Esophagus squamous epithelium (tissue), 5 donors: ENCODE measurements around the gene MSANTD1. TPM values are rescaled to one million over a fixed set of nuclear protein-coding genes. Genes with fewer than 3 reads are reported as not detected.

Experiments
- DNase-seq: peaks from one replicate; lab custom pipeline; 2025; lab: John Stamatoyannopoulos, UW
- H3K27ac ChIP-seq, 4 donors: fragments of 200-600 bp; sonication (generic); one replicate each; pipeline ENCODE4 v1.5.1; 2016 to 2019; ENCODE audit warnings: mild to moderate bottlenecking in 1 of 4
- H3K27me3 ChIP-seq, 4 donors: fragments of 200-600 bp; sonication (generic); 1 replicate in 3 of 4; 2 replicates in 1 of 4; pipeline versions ENCODE4 v1.5.1 to v1.6.0; 2017 to 2021; ENCODE audit warnings: antibody characterized with exemption in 1 of 4
- H3K36me3 ChIP-seq, 3 donors: fragments of 200-600 bp; sonication (generic); one replicate each; pipeline ENCODE4 v1.5.1; 2016 to 2019
- H3K4me1 ChIP-seq, 3 donors: fragments of 200-600 bp; sonication (generic); one replicate each; pipeline ENCODE4 v1.5.1; 2017 to 2019
- H3K4me3 ChIP-seq, 4 donors: fragments of 200-600 bp; sonication (generic); 1 replicate in 3 of 4; 2 replicates in 1 of 4; pipeline ENCODE4 v1.5.1; 2016 to 2019; ENCODE audit warnings: mild to moderate bottlenecking in 2 of 4, moderate library complexity in 1 of 4
- H3K9me3 ChIP-seq, 3 donors: fragments of 200-600 bp; sonication (generic); one replicate each; pipeline ENCODE4 v1.5.1; 2016 to 2019
- CTCF ChIP-seq, 6 experiments: fragments of 450-650 bp in 4 of 6; fragments of 200-600 bp in 2 of 6; sonication (generic) in 2 of 6; IDR thresholded peaks; one replicate each; pipeline ENCODE4 v1.5.1; 2016 to 2019; ENCODE audit warnings: antibody characterized with exemption in 6 of 6, mild to moderate bottlenecking in 4 of 6, moderate library complexity in 4 of 6
- POLR2A ChIP-seq, 4 donors: fragments of 450-650 bp; IDR thresholded peaks; one replicate each; pipeline ENCODE4 v1.6.1; 2017; ENCODE audit warnings: antibody characterized with exemption in 4 of 4, mild to moderate bottlenecking in 4 of 4, moderate library complexity in 3 of 4
- WGBS, 2 donors: methylation state at CpG; one replicate each; pipeline ENCODE4 v1.1.5; 2018; 5-methylcytosine and 5-hydroxymethylcytosine counted together
- intact Hi-C: fragments of 100-400 bp; cut with DNase I; formaldehyde crosslinking; loops from one replicate; pipeline ENCODE4 v1.15.0; 2022
- total RNA-seq, 4 donors: library from RNA; depleted of rRNA; stranded (reverse); fragments of >200 nt; gene quantifications; one replicate each; pipeline ENCODE4 v1.1.0, GENCODE V29; 2016
- donor health status: DM: yes; HTN: yes; CAD: no.

The MSANTD1 gene
- total RNA-seq, 4 donors from 2014 or later, result 0.15 to 0.95 (median 0.18) TPM; not detected in 1

GRCh38 chr4:3235581-3235980, 13.4 kb upstream of the MSANTD1 start:
- Histone ChIP-seq H3K4me1 (no peaks in the 10 kb centered on the region), H3K36me3 (peaks cover 30 to 100% (median 37%) of the 10 kb centered on the region in 3 donors), H3K4me3 (no peak overlapping the region), H3K27ac (no peak overlapping the region), H3K9me3 (no peaks in the 10 kb centered on the region), H3K27me3 (no peaks in the 10 kb centered on the region)
- intact Hi-C loops, result no loop called here
- TF ChIP-seq POLR2A (IDR thresholded peaks at IDR 0.05) (no peak), CTCF (IDR thresholded peaks at IDR 0.05) (no peak)
- no peak for DNase-seq
- 93 to 94% methylated on average over 6 of the region's 11 CpGs for WGBS, 2 donors

DNA sequence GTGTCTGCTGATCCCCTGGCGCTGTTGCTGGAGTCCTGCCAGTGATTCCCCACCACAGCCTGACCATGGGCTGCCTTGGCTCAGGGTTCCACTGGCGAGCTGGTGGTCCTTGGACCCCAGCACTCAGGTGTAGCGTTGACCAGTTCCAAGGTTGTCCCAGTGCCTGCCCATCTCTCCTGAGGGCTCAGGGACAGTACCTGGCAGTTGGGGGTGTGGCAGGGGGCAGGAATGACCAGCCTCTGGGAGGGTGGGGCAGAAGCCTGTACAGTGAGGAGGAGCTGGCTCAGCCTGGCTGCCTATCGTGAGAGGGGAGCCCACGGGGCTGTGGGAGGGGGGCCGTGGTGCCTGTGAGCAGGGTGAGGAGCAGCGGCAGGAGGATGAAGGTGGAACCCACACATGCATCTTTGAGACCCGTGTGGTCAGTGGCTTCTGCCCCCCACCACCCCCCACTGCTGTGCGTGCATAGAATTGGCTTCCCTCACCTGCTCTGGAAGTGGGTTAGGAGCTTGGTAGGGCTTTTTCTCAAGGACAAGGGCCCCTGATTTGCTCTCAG, 12.6 kb upstream of the MSANTD1 start:
- Histone ChIP-seq H3K36me3 (peaks cover 24 to 100% (median 29%) of the 10 kb centered on the region in 3 donors), H3K4me1 (peaks cover 0 to 4% (median 0%) of the 10 kb centered on the region in 3 donors), H3K9me3 (no peaks in the 10 kb centered on the region), H3K27me3 (no peaks in the 10 kb centered on the region), H3K4me3 (no peak overlapping the region), H3K27ac (no peak overlapping the region)
- WGBS, 2 donors, result 92% methylated on average over 2 of the region's 9 CpGs; no CpG with 5 or more reads in 1 of the 2 donors
- intact Hi-C loops, result no loop called here
- no peak for DNase-seq
- TF ChIP-seq POLR2A (IDR thresholded peaks at IDR 0.05) (no peak), CTCF (IDR thresholded peaks at IDR 0.05) (no peak)

DNA sequence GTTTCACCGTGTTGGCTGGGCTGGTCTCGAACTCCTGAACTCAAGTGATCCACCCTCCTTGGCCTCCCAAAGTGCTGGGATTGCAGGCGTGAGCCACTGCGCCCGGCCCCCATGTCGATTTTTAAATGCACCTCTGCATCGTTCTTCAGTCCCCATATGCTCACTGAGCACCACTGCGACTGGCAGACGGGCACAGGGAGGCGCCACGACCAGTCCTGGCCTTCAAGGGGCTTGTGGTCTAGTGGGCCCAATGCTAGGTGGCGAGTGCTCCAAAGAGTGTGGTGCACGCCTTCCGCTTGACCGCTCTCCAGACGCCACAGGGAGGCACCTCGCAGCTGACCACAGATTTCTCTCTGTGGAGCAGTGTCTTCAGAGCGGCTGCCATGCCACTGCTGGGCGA, 11.7 kb upstream of the MSANTD1 start:
- Histone ChIP-seq H3K27me3 (no peaks in the 10 kb centered on the region), H3K27ac (no peak overlapping the region), H3K9me3 (no peaks in the 10 kb centered on the region), H3K36me3 (peaks cover 22 to 100% (median 27%) of the 10 kb centered on the region in 3 donors), H3K4me1 (peaks cover 0 to 8% (median 0%) of the 10 kb centered on the region in 3 donors), H3K4me3 (no peak overlapping the region)
- DNase-seq, result no peak
- TF ChIP-seq CTCF (IDR thresholded peaks at IDR 0.05) (no peak), POLR2A (IDR thresholded peaks at IDR 0.05) (no peak)
- intact Hi-C loops, result no loop called here
- WGBS, 2 donors, result 85 to 92% methylated on average over 2 to 13 of the region's 19 CpGs

GRCh38 chr4:3237712-3238560, 11.0 kb upstream of the MSANTD1 start:
- no peaks in the 10 kb centered on the region for H3K27me3 ChIP-seq
- whole genome bisulfite sequencing, 2 donors, result 89 to 93% methylated on average over 20 to 24 of the region's 26 CpGs
- H3K4me1 ChIP-seq, result peaks cover 0 to 8% (median 0%) of the 10 kb centered on the region in 3 donors
- TF ChIP-seq CTCF (IDR thresholded peaks at IDR 0.05), result no peak
- TF ChIP-seq POLR2A (IDR thresholded peaks at IDR 0.05), result no peak
- H3K4me3 ChIP-seq, result no peak overlapping the region
- no peak overlapping the region for H3K27ac ChIP-seq
- no peak for DNase-seq
- H3K9me3 ChIP-seq, result no peaks in the 10 kb centered on the region
- intact Hi-C loops, result no loop called here
- H3K36me3 ChIP-seq, result peaks cover 17 to 100% (median 23%) of the 10 kb centered on the region in 3 donors

- Histone ChIP-seq H3K27me3 (no peaks in the 10 kb centered on the region), H3K27ac (no peak overlapping the region), H3K36me3 (peaks cover 11 to 99% (median 23%) of the 10 kb centered on the region in 3 donors), H3K4me3 (no peak overlapping the region), H3K4me1 (peaks cover 0 to 8% (median 0%) of the 10 kb centered on the region in 3 donors), H3K9me3 (no peaks in the 10 kb centered on the region)
- 81 to 86% methylated on average over 8 to 15 of the region's 18 CpGs for WGBS, 2 donors
- intact Hi-C loops, result no loop called here
- no peak for TF ChIP-seq CTCF (IDR thresholded peaks at IDR 0.05)
- TF ChIP-seq POLR2A (IDR thresholded peaks at IDR 0.05), result no peak
- DNase-seq, result no peak
Observed at GRCh38 chr4:3238721-3239120, 10.2 kb upstream of the MSANTD1 start.
